ENCODE data around the gene PPM1L.
A peak's percentile ranks its signal among the peaks of the same experiment; 100 is the strongest.
"Not testable (repeated sequence)": the region's sequence is repeated elsewhere in the genome, so short reads cannot be mapped to it uniquely, and the experiment has no call there.

PPM1L gene

DNA sequence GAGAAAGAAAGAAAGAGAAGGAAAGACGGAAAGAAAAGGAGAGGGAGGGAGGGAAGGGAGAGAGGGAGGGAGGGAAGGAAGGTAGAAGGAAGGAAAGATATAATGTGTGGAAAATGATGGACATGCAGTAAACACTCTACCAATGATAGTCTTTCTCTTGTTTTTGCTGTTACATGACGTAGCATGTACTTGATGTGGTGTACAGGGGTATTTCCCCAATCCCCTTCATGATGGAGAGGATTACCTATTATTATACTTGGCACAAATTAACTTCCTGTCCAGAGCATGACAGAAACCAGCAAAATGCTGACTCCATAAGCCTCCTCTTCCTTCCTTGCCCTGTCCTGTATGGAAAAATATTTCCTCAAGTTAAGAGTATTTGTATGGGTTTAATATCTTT is 224.7 kb downstream of the PPM1L start:
- peak overlapping the region; percentile 75 for H3K27ac Mint-ChIP-seq
- H3K9me3 Mint-ChIP-seq (ENCODE audit: low read depth), result peaks cover 4% of the 10 kb centered on the region
- peaks cover 18% of the 10 kb centered on the region for H3K4me1 Mint-ChIP-seq (ENCODE audit: low read depth)
- H3K36me3 Mint-ChIP-seq, result peaks cover 2% of the 10 kb centered on the region
- peak overlapping the region; percentile 31 for H3K4me3 Mint-ChIP-seq
- H3K27me3 Mint-ChIP-seq, result no peaks in the 10 kb centered on the region

GRCh38 chr3:160981217-160981938 is 225.3 kb downstream of the PPM1L start:
- peaks cover 4% of the 10 kb centered on the region for H3K9me3 Mint-ChIP-seq (ENCODE audit: low read depth)
- H3K36me3 Mint-ChIP-seq, result peaks cover 2% of the 10 kb centered on the region
- H3K4me3 Mint-ChIP-seq, result no peak overlapping the region
- H3K27ac Mint-ChIP-seq, result peak overlapping the region; percentile 75
- H3K27me3 Mint-ChIP-seq, result no peaks in the 10 kb centered on the region
- H3K4me1 Mint-ChIP-seq (ENCODE audit: low read depth), result peaks cover 18% of the 10 kb centered on the region

GRCh38 chr3:160982491-160982890 is 226.5 kb downstream of the PPM1L start:
- no peak overlapping the region for H3K4me3 Mint-ChIP-seq
- H3K27ac Mint-ChIP-seq, result no peak overlapping the region
- H3K36me3 Mint-ChIP-seq, result peaks cover 2% of the 10 kb centered on the region
- peaks cover 4% of the 10 kb centered on the region for H3K9me3 Mint-ChIP-seq (ENCODE audit: low read depth)
- peaks cover 18% of the 10 kb centered on the region for H3K4me1 Mint-ChIP-seq (ENCODE audit: low read depth)
- H3K27me3 Mint-ChIP-seq, result no peaks in the 10 kb centered on the region

- H3K9me3 Mint-ChIP-seq (ENCODE audit: low read depth); H3K27me3 Mint-ChIP-seq; H3K36me3 Mint-ChIP-seq; H3K27ac Mint-ChIP-seq; H3K4me3 Mint-ChIP-seq: not testable (repeated sequence)
- H3K4me1 Mint-ChIP-seq (ENCODE audit: low read depth), result peaks cover 18% of the 10 kb centered on the region
These were observed 227.9 kb downstream of the PPM1L start for GRCh38 chr3:160983900-160984299.

- H3K27ac Mint-ChIP-seq, result no peak overlapping the region
- no peaks in the 10 kb centered on the region for H3K27me3 Mint-ChIP-seq
- no peak overlapping the region for H3K4me3 Mint-ChIP-seq
- H3K36me3 Mint-ChIP-seq, result no peaks in the 10 kb centered on the region
- peaks cover 4% of the 10 kb centered on the region for H3K9me3 Mint-ChIP-seq (ENCODE audit: low read depth)
- H3K4me1 Mint-ChIP-seq (ENCODE audit: low read depth), result peaks cover 3% of the 10 kb centered on the region
These were observed 230.0 kb downstream of the PPM1L start for GRCh38 chr3:160986069-160986468.

DNA sequence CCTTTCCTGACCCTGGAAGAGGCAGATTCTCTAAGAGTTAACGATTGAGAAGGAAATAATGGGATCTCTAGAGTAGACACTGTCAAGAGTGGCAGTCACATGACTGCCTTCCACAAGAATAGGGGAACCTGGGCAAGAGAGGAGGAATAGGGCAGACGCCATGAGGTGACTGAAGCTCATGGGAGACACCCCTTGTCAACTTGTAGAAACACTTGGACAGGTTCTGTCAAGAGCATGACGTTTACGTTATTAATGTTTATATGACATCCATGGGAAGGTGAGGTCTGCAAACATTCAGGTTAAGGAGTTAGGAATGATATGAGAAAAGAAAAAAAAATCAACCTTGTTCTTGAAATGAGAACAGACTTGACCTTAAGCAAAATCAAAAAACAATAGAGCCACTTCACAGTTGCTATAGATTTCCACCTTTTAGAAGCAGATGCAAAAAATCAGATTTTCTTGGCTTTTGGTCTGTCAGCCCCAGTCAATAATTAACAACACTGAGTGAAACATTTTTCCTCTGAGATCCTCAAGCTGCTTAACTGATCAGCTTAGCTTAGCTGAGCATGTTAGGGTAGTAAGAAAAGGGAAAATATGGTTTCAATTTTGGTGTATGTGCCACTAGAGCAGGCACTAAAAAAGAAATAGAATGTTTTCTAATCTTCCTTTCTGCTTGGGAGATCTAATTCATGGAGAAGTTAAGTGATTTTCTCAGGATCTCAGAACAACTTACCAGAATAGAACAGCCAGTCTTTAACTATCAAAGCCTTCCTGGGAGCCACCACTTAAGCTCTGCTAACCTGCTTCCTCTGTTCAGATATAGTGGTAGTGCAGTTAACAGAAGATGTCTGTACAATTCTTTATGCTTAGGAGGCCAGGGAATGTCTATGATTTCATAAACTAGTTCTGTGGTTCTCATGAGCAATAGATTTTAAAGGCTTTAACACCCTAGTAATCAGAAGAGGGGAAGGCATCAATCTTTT is 232.2 kb downstream of the PPM1L start:
- Mint-ChIP-seq H3K27ac (no peak overlapping the region), H3K27me3 (no peaks in the 10 kb centered on the region), H3K4me3 (no peak overlapping the region)

GRCh38 chr3:160990446-160990845 is 234.4 kb downstream of the PPM1L start:
- Mint-ChIP-seq H3K27me3 (no peaks in the 10 kb centered on the region), H3K36me3 (no peaks in the 10 kb centered on the region), H3K4me3 (no peak overlapping the region), H3K9me3 (ENCODE audit: low read depth) (no peaks in the 10 kb centered on the region), H3K4me1 (ENCODE audit: low read depth) (no peaks in the 10 kb centered on the region), H3K27ac (no peak overlapping the region)

More for the DNA sequence above, 232.2 kb downstream of the PPM1L start:
- Mint-ChIP-seq H3K9me3 (ENCODE audit: low read depth) (no peaks in the 10 kb centered on the region), H3K36me3 (no peaks in the 10 kb centered on the region), H3K4me1 (ENCODE audit: low read depth) (no peaks in the 10 kb centered on the region)

- no peaks in the 10 kb centered on the region for H3K27me3 Mint-ChIP-seq
- no peaks in the 10 kb centered on the region for H3K36me3 Mint-ChIP-seq
- H3K9me3 Mint-ChIP-seq (ENCODE audit: low read depth), result no peaks in the 10 kb centered on the region
- no peaks in the 10 kb centered on the region for H3K4me1 Mint-ChIP-seq (ENCODE audit: low read depth)
- no peak overlapping the region for H3K27ac Mint-ChIP-seq
- H3K4me3 Mint-ChIP-seq, result no peak overlapping the region
These were observed 236.7 kb downstream of the PPM1L start for GRCh38 chr3:160992712-160993111.

- no peaks in the 10 kb centered on the region for H3K9me3 Mint-ChIP-seq (ENCODE audit: low read depth)
- H3K4me1 Mint-ChIP-seq (ENCODE audit: low read depth), result peaks cover 17% of the 10 kb centered on the region
- no peak overlapping the region for H3K4me3 Mint-ChIP-seq
- H3K27me3 Mint-ChIP-seq, result no peaks in the 10 kb centered on the region
- no peak overlapping the region for H3K27ac Mint-ChIP-seq
- H3K36me3 Mint-ChIP-seq, result no peaks in the 10 kb centered on the region
These were observed 240.8 kb downstream of the PPM1L start for GRCh38 chr3:160996811-160997210.

GRCh38 chr3:160998581-160998980 is 242.6 kb downstream of the PPM1L start:
- peaks cover 17% of the 10 kb centered on the region for H3K4me1 Mint-ChIP-seq (ENCODE audit: low read depth)
- no peaks in the 10 kb centered on the region for H3K9me3 Mint-ChIP-seq (ENCODE audit: low read depth)
- H3K4me3 Mint-ChIP-seq, result no peak overlapping the region
- H3K27me3 Mint-ChIP-seq, result no peaks in the 10 kb centered on the region
- H3K27ac Mint-ChIP-seq, result no peak overlapping the region
- H3K36me3 Mint-ChIP-seq, result no peaks in the 10 kb centered on the region

DNA sequence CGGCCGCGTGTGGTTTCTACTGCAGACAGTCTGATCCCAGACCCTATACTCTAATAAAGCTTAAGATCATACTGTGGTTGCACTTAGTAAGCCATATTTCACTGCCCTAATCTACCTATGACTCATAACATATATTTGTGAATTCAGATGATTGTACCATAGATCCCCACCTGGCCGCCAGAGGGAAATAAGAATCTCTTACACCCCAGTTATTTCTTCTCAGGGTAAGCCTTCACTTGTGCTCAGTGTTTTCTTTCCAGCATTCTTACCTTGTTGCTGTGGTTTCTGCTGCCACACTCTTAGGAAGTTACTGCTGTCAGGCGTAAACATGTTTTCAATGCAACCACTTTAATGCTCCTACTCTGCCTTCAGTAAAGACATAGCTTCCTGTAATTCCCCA is 243.2 kb downstream of the PPM1L start:
- H3K4me1 Mint-ChIP-seq (ENCODE audit: low read depth), result peaks cover 17% of the 10 kb centered on the region
- H3K27ac Mint-ChIP-seq, result no peak overlapping the region
- no peaks in the 10 kb centered on the region for H3K9me3 Mint-ChIP-seq (ENCODE audit: low read depth)
- H3K36me3 Mint-ChIP-seq, result no peaks in the 10 kb centered on the region
- no peak overlapping the region for H3K4me3 Mint-ChIP-seq
- H3K27me3 Mint-ChIP-seq, result no peaks in the 10 kb centered on the region

DNA sequence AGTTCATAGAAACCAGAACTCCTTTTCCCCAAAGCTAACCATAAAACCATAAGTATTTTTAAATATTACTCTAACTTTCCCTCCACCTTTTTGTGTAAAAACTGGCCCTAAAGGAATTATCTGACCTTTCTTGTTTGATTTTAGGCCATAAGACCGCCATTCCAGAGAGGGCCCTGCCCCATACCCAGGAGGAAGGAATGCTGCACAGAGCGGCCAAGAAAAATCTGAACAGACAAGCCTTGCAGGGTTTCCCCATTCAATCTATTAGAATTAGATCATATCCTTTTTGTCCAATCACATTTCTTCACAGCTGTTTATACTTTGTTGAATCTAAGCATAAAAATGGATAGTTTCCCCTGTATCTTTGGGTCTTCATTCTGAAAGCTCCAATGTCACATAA is 252.1 kb downstream of the PPM1L start:
- H3K36me3 Mint-ChIP-seq, result peaks cover 10% of the 10 kb centered on the region
- no peak overlapping the region for H3K27ac Mint-ChIP-seq
- H3K27me3 Mint-ChIP-seq, result no peaks in the 10 kb centered on the region
- peaks cover 4% of the 10 kb centered on the region for H3K9me3 Mint-ChIP-seq (ENCODE audit: low read depth)
- H3K4me1 Mint-ChIP-seq (ENCODE audit: low read depth), result no peaks in the 10 kb centered on the region
- no peak overlapping the region for H3K4me3 Mint-ChIP-seq

DNA sequence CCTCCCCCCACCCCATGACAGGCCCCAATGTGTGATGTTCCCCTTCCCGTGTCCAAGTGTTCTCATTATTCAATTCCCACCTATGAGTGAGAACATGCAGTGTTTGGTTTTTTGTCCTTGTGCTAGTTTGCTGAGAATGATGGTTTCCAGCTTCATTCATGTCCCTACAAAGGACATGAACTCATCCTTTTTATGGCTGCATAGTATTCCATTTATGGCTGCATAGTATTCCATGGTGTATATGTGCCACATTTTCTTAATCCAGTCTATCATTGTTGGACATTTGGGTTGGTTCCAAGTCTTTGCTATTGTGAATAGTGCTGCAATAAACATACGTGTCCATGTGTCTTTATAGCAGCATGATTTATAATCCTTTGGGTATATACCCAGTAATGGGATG is 254.1 kb downstream of the PPM1L start:
- H3K27ac Mint-ChIP-seq; H3K4me3 Mint-ChIP-seq; H3K36me3 Mint-ChIP-seq; H3K9me3 Mint-ChIP-seq (ENCODE audit: low read depth); H3K27me3 Mint-ChIP-seq; H3K4me1 Mint-ChIP-seq (ENCODE audit: low read depth): not testable (repeated sequence)

DNA sequence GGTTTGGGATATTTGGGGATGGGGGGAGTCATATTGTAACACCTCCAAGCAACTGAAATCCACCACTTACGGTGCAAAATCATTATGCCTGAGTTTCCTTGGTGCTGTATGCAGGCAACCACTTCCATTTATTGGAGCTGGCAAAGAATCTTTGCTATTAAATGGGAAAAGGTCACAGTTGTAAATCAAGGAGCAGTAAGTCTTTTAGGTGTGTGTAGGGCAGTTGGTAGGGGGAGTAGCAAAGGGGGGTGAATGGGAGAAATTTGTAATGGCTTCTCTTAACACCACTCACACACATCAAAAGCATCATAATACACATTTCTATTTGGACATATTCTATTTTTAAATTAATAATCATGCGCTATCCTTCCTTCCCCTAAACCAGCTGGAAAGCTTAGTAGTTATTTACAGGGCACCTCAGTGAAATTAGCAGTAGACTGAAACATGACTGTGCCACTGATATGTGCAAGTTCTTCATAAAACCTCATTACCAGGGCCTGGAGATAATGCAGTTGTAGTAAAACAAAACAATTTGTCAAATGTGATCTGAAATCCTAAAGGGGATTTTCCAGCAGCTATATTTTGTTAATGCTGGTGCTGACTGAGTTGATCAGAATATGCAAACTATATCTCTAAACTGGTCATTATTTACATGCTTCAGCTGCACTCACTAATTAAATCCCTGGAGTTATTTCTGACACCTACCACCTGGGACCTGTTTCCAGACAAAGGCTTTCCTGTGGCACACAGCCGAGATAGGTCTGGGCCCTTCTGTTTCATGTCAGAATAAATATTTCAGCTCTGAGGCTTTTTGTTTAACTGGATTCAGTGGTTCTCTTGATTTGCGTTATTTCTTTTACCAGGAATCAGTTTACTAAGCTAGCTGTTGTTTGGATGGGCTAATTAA is 259.1 kb downstream of the PPM1L start:
- Mint-ChIP-seq H3K9me3 (ENCODE audit: low read depth) (peaks cover 4% of the 10 kb centered on the region), H3K36me3 (peaks cover 3% of the 10 kb centered on the region), H3K27ac (no peak overlapping the region), H3K4me1 (ENCODE audit: low read depth) (no peaks in the 10 kb centered on the region), H3K4me3 (no peak overlapping the region), H3K27me3 (no peaks in the 10 kb centered on the region)

All from activated naive CD8-positive, alpha-beta T cell (primary cell).